OCI-M1 (cell line): Measurements from ENCODE around the gene NHLH2.

Experiments
- DNase-seq: peaks from one replicate; lab custom pipeline; 2025; lab: John Stamatoyannopoulos, UW

The NHLH2 gene

GRCh38 chr1:115797486-115797885 lies 43.4 kb downstream of the NHLH2 start:
- DNase-seq = no peak

DNA sequence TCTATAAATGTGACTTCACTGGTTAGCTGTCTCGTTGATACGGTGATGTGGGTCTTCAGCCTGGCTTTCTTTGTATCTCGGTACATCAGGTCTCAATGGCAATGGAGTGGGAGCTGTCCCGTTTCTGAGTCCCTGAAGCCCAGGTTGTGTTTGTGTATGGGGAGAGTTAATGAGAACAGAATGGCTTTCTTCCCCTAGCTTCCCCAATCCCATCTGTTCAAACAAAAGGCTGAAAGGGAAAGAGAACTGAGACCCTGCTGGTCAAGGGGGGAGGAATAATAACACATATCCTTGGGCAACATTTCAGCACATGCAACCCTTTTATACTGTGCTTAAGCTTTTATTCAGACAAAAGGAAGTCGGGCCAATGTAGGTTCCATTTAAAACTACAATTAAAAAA lies 44.0 kb downstream of the NHLH2 start:
- no peak for DNase-seq

GRCh38 chr1:115796036-115796435 lies 44.9 kb downstream of the NHLH2 start:
- DNase-seq = no peak

- DNase-seq = no peak
Measured at GRCh38 chr1:115794976-115795639, 45.8 kb downstream of the NHLH2 start.

DNA sequence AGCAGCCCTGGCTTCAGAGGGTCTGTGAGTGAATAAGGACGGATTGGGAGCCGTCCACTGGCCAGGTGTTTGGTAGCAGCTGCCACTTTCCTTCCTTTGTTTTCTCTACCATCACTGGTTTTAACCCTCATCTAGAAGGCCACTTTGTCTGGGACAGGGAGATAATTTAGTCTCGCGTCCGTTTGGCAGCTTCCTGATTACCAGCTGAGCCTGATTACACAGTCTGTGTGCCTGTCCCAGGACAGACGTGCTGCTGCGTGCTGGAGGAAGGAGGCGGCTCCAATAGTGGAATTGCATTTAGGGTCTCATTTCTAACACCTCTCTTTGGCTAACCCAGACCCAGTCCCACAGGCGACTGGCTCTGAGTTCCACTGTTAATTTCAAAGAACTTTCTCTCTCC lies 47.8 kb downstream of the NHLH2 start:
- peak; percentile 61 for DNase-seq

- no peak for DNase-seq
Measured at GRCh38 chr1:115791816-115792215, 49.1 kb downstream of the NHLH2 start.

- no peak for DNase-seq
Measured at GRCh38 chr1:115790846-115791245, 50.1 kb downstream of the NHLH2 start.

DNA sequence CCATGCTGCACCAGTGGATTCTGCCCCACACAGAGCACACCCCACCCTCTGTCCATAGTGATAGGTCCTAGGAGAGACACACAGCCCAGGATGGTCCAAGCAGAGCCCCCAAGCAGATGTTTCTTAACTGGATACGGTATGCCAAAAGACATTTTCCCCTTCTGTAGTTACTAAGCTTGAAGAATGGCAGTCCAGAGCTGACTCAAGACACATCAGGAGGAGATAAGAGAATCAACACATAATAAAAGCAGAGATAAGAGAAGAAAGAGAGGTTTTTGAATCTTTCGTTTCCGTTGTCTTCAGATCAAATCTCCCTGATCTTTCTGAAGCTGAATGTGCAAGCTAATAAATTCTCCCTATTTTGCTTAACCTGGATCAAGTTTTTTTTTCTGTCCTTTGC lies 50.6 kb downstream of the NHLH2 start:
- DNase-seq = no peak
